NCI-H2107 treated with DMSO at 0.1 percent for 48 hours (cell line): ENCODE data around the gene EXOC4.
"Not testable (repeated sequence)": the region's sequence is repeated elsewhere in the genome, so short reads cannot be mapped to it uniquely, and the experiment has no call there.

Source experiments
- DNase-seq: peaks from one replicate; lab custom pipeline; 2025; ENCODE audit not compliant: unreplicated experiment; lab: John Stamatoyannopoulos, UW

EXOC4 gene

GRCh38 chr7:133313575-133313974 is 60.7 kb downstream of the EXOC4 start:
- no peak for DNase-seq

- DNase-seq: no peak
Measured at GRCh38 chr7:133314084-133314483, 61.2 kb downstream of the EXOC4 start.

- no peak for DNase-seq
Measured at GRCh38 chr7:133315332-133316040, 62.6 kb downstream of the EXOC4 start.

GRCh38 chr7:133319842-133320241 is 67.0 kb downstream of the EXOC4 start:
- no peak for DNase-seq

GRCh38 chr7:133320891-133321290 is 68.0 kb downstream of the EXOC4 start:
- DNase-seq: no peak

- DNase-seq: not testable (repeated sequence)
Measured at GRCh38 chr7:133321366-133321765, 68.5 kb downstream of the EXOC4 start.

- not testable (repeated sequence) for DNase-seq
Measured at GRCh38 chr7:133326745-133327144, 73.9 kb downstream of the EXOC4 start.

- DNase-seq: not testable (repeated sequence)
Measured at GRCh38 chr7:133328021-133328420, 75.1 kb downstream of the EXOC4 start.

- no peak for DNase-seq
Measured at GRCh38 chr7:133330085-133330484, 77.2 kb downstream of the EXOC4 start.

- DNase-seq: no peak
Measured at GRCh38 chr7:133331861-133332260, 79.0 kb downstream of the EXOC4 start.

GRCh38 chr7:133339772-133340171 is 86.9 kb downstream of the EXOC4 start:
- DNase-seq: no peak

- DNase-seq: no peak
Measured at GRCh38 chr7:133344275-133344674, 91.4 kb downstream of the EXOC4 start.

- DNase-seq: no peak
Measured at GRCh38 chr7:133345690-133346421, 93.0 kb downstream of the EXOC4 start.

- no peak for DNase-seq
Measured at GRCh38 chr7:133348250-133348649, 95.4 kb downstream of the EXOC4 start.

- no peak for DNase-seq
Measured at GRCh38 chr7:133349101-133349500, 96.2 kb downstream of the EXOC4 start.

GRCh38 chr7:133352430-133352829 is 99.6 kb downstream of the EXOC4 start:
- DNase-seq: no peak

- no peak for DNase-seq
Measured at GRCh38 chr7:133353775-133354174, 100.9 kb downstream of the EXOC4 start.

- no peak for DNase-seq
Measured at GRCh38 chr7:133354546-133355324, 101.9 kb downstream of the EXOC4 start.

- DNase-seq: no peak
Measured at GRCh38 chr7:133355325-133355708, 102.4 kb downstream of the EXOC4 start.

GRCh38 chr7:133355822-133356221 is 102.9 kb downstream of the EXOC4 start:
- DNase-seq: no peak

GRCh38 chr7:133358708-133359107 is 105.8 kb downstream of the EXOC4 start:
- DNase-seq: no peak

GRCh38 chr7:133359449-133359848 is 106.6 kb downstream of the EXOC4 start:
- no peak for DNase-seq
